ENCODE measurements around the gene PTPRN2. TPM values are rescaled to one million over a fixed set of nuclear protein-coding genes. Genes with fewer than 3 reads are reported as not detected.

Gene PTPRN2
- total RNA-seq, 1 donor from 2014 or later: 32.2 TPM

DNA sequence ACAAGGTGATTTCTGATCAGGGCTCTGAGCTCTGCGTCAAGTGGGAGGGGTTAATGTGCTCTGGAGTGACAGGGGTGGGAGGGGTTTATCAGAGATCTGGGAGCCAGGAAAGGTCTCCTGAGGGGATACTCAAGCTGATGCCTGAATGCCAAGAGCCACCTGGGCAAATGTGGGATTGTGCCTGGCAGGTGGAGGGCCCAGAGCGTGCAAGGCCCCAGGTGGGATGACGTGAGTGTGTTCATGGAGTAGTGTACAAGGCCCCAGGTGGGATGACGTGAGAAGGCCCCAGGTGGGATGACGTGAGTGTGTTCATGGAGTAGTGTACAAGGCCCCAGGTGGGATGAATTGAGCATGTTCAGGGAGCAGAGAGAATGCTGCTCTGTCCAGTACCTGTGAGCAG, 610.3 kb downstream of the PTPRN2 start:
- Mint-ChIP-seq H3K4me1 (peaks cover 4% of the 10 kb centered on the region), H3K4me3 (no peak overlapping the region), H3K36me3 (ENCODE audit: low read depth) (peaks cover 3% of the 10 kb centered on the region), H3K27me3 (ENCODE audit: low read depth) (peaks cover 4% of the 10 kb centered on the region), H3K27ac (ENCODE audit: unreplicated experiment) (no peak overlapping the region), H3K9me3 (no peaks in the 10 kb centered on the region)
- DNase-seq (ENCODE audit: low read depth, low spot score): no peak
- TF ChIP-seq, protein P1, sequence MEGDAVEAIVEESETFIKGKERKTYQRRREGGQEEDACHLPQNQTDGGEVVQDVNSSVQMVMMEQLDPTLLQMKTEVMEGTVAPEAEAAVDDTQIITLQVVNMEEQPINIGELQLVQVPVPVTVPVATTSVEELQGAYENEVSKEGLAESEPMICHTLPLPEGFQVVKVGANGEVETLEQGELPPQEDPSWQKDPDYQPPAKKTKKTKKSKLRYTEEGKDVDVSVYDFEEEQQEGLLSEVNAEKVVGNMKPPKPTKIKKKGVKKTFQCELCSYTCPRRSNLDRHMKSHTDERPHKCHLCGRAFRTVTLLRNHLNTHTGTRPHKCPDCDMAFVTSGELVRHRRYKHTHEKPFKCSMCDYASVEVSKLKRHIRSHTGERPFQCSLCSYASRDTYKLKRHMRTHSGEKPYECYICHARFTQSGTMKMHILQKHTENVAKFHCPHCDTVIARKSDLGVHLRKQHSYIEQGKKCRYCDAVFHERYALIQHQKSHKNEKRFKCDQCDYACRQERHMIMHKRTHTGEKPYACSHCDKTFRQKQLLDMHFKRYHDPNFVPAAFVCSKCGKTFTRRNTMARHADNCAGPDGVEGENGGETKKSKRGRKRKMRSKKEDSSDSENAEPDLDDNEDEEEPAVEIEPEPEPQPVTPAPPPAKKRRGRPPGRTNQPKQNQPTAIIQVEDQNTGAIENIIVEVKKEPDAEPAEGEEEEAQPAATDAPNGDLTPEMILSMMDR (conservative IDR thresholded peaks at IDR 0.05): no peak

DNA sequence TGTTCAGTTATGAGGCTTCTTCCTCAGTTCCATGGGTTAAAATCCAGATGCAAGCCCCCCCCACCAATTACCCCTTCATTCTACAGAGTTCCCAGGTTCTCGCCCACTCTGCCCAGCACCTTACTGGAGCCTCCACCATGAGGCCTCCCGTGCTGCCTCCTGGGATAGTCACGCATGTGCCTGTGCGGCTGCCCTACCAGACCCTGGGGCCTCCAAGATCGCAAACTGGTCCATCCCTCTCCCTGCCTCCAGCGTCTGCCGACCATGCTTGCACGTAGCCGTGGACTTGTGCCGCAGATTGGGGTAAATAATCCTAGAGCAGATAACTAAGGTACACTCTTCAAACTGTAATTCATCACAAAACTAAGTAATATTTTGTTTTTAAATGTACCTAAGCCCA, 611.2 kb downstream of the PTPRN2 start:
- TF ChIP-seq, protein P1 (conservative IDR thresholded peaks at IDR 0.05): no peak
- Mint-ChIP-seq H3K4me3 (no peak overlapping the region), H3K36me3 (ENCODE audit: low read depth) (peaks cover 3% of the 10 kb centered on the region), H3K27ac (ENCODE audit: unreplicated experiment) (no peak overlapping the region), H3K27me3 (ENCODE audit: low read depth) (peaks cover 4% of the 10 kb centered on the region), H3K4me1 (peaks cover 4% of the 10 kb centered on the region), H3K9me3 (no peaks in the 10 kb centered on the region)
- no peak for DNase-seq (ENCODE audit: low read depth, low spot score)

DNA sequence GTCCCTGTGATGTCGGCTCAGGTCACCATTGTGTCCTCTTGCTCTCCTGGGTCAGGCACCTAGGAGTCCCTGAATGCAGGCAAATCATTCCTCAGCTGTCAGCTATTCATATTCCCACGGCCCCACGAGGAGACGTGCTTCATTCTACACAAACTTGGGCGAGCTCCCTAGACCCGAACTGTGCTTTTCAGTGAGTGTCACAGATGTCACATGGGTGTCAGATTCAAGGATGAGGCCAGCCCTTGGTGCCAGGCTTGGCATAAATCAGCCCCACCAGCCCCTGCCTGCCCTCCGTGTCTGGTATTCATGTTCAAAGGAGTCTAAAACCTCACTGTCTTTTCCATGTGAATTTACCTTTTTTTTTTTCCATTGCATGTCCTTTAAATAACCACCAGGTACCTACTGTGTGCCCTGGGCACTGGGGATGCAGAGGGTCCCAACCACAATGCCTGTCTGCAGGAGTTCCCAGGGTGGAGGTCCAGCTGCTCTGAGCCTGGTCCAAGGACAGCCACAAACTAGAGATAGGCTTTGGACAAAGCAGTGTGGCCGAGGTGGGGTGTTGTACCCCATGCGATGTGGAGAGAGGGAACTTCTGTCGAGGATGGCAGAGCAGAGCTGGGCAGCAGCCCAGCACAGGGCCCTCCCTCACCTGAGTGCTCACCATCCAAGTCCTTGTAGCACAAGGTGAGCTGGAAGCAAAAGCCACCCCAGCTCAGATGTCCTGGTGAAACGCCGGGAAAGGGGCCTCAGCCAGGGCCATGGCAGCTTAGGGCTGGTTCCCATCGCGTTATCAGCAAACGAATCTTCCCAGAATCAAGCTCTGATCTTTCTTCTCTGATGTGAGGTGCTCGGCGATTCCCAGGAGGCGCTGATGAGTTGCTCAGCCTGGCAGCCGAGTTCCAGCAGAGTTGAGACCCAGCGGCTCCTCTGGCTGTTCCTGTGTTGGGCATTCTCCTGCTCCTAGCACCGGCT, 611.9 kb downstream of the PTPRN2 start:
- no peak for DNase-seq (ENCODE audit: low read depth, low spot score)
- TF ChIP-seq, protein P1 (conservative IDR thresholded peaks at IDR 0.05): no peak
- Mint-ChIP-seq H3K27me3 (ENCODE audit: low read depth) (no peaks in the 10 kb centered on the region), H3K36me3 (ENCODE audit: low read depth) (peaks cover 3% of the 10 kb centered on the region), H3K4me1 (peaks cover 4% of the 10 kb centered on the region), H3K9me3 (no peaks in the 10 kb centered on the region), H3K27ac (ENCODE audit: unreplicated experiment) (no peak overlapping the region), H3K4me3 (no peak overlapping the region)

DNA sequence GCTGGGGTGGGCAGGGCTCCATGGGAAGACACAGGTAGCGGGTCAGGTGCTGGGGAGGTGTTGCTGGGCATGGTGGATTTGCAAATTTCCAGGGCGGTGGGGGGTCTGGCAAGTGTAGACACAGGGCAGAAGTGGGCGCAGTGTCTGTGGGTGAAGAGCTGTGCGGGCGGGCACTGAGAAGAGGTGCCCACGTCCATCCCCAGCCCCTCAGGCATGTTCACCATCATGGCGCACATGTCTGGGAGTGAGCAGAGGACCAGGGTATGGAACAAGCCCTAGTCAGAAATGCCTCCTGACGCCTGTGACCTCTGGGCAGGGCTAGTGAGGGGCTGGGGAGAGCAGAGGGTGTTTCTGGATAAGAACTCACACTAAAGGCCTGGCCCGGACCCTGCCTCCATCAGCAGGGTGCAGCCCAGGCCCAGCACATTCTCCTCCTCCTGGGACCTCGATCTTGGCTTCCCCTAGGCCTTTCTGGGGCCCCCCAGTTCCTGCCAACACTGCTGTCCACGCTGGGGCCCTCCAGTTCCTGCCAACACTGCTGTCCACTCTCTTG, 612.9 kb downstream of the PTPRN2 start:
- Mint-ChIP-seq H3K36me3 (ENCODE audit: low read depth) (peaks cover 3% of the 10 kb centered on the region), H3K9me3 (no peaks in the 10 kb centered on the region), H3K27me3 (ENCODE audit: low read depth) (no peaks in the 10 kb centered on the region), H3K4me3 (no peak overlapping the region), H3K27ac (ENCODE audit: unreplicated experiment) (peak overlapping the region; percentile 12), H3K4me1 (peaks cover 3% of the 10 kb centered on the region)
- DNase-seq (ENCODE audit: low read depth, low spot score): no peak
- TF ChIP-seq, protein P1 (conservative IDR thresholded peaks at IDR 0.05): no peak

DNA sequence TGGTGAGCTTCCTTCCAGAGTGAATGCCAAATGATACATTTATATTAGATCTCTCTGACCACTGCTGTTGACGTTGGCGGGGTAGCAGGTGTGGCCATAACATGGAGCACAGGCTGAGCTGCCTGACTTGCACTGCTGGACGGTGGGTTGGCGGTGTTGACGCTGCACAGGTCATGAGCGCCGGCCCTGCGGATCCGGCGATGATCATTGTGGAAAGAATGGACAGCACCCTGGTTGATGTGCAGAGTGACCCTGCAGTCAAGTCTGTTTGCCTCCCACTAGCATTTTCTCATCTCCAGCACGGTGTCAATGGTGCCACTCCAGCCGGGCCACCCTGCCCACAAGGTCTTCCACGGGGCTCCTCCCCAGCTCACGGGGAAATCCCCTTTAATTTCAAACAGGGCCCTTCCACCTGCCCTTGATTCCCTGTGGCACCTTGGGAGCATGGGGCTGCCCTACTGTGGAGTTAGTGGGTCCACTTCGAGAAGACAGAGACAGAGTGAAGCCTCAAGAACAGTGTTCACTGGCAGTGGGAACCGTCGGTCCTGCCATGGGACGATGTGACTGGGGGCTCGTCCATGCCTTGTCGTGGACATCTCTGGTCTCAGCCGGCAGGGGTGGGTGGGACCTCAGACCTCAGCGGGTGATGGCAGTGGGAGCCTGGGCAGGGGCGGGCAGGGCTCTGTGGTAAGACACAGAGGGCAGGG, 613.5 kb downstream of the PTPRN2 start:
- DNase-seq (ENCODE audit: low read depth, low spot score): no peak
- H3K4me1 Mint-ChIP-seq: no peaks in the 10 kb centered on the region
- H3K27me3 Mint-ChIP-seq (ENCODE audit: low read depth): no peaks in the 10 kb centered on the region
- H3K4me3 Mint-ChIP-seq: no peak overlapping the region
- no peak overlapping the region for H3K27ac Mint-ChIP-seq (ENCODE audit: unreplicated experiment)
- H3K36me3 Mint-ChIP-seq (ENCODE audit: low read depth): peaks cover 3% of the 10 kb centered on the region
- TF ChIP-seq, protein P1 (conservative IDR thresholded peaks at IDR 0.05): no peak
- no peaks in the 10 kb centered on the region for H3K9me3 Mint-ChIP-seq
